Astrocyte (in vitro differentiated cells and primary cell): Measurements from ENCODE around the gene SULT1A3. TPM values are rescaled to one million over a fixed set of nuclear protein-coding genes. Genes with fewer than 3 reads are reported as not detected.

ENCODE experiments used
- DNase-seq: peaks from one replicate; pipeline ENCODE4 v3.0.0-alpha.2; 2010; ENCODE audit warnings: low read depth
- FAIRE-seq: peaks from 2 replicates; lab custom pipeline; 2011; peaks lifted over from hg19 to GRCh38; lab: Jason Lieb, UNC
- H2AFZ ChIP-seq: 2 replicates; pipeline ENCODE4 v1.6.0; 2012; ENCODE audit warnings: low read depth, low read length, inconsistent platforms
- H3K27ac ChIP-seq: 2 replicates; pipeline ENCODE4 v1.5.1; 2011; ENCODE audit warnings: low read depth, low read length, inconsistent platforms
- H3K27me3 ChIP-seq: 2 replicates; pipeline ENCODE4 v1.6.0; 2011; ENCODE audit warnings: low read length, inconsistent platforms; ENCODE audit not compliant: insufficient read depth
- H3K36me3 ChIP-seq: 2 replicates; pipeline ENCODE4 v1.5.1; 2011; ENCODE audit warnings: low read length, inconsistent platforms; ENCODE audit not compliant: insufficient read depth
- H3K4me1 ChIP-seq: 2 replicates; pipeline ENCODE4 v1.5.1; 2011; ENCODE audit warnings: low read length, inconsistent platforms; ENCODE audit not compliant: insufficient read depth
- H3K4me2 ChIP-seq: 2 replicates; pipeline ENCODE4 v1.6.0; 2012; ENCODE audit warnings: low read length, inconsistent platforms
- H3K4me3 ChIP-seq: 2 replicates; pipeline ENCODE4 v1.5.1; 2011; ENCODE audit warnings: low read depth, mild to moderate bottlenecking, low read length, inconsistent platforms; ENCODE audit not compliant: insufficient read depth
- H3K79me2 ChIP-seq: 2 replicates; pipeline ENCODE4 v1.6.0; 2012; ENCODE audit warnings: mild to moderate bottlenecking, low read length, inconsistent platforms; ENCODE audit not compliant: insufficient read depth
- H3K9ac ChIP-seq: 2 replicates; pipeline ENCODE4 v1.6.0; 2012; ENCODE audit warnings: mild to moderate bottlenecking, low read length, inconsistent platforms
- H3K9me3 ChIP-seq: 2 replicates; pipeline ENCODE4 v1.5.1; 2012; ENCODE audit warnings: low read depth, mild to moderate bottlenecking, low read length, inconsistent platforms; ENCODE audit not compliant: insufficient read depth
- H4K20me1 ChIP-seq: 2 replicates; pipeline ENCODE4 v1.6.0; 2012; ENCODE audit warnings: low read length, inconsistent platforms; ENCODE audit not compliant: insufficient read depth
- H3K27ac Mint-ChIP-seq: one replicate; pipeline ENCODE4 v1.8.0; 2021; ENCODE audit warnings: mild to moderate bottlenecking, mixed read lengths; ENCODE audit not compliant: unreplicated experiment
- H3K27me3 Mint-ChIP-seq: one replicate; pipeline ENCODE4 v1.8.0; 2021; ENCODE audit warnings: low read depth, mixed read lengths; ENCODE audit not compliant: unreplicated experiment
- H3K36me3 Mint-ChIP-seq: one replicate; pipeline ENCODE4 v1.8.0; 2021; ENCODE audit warnings: low read depth, mixed read lengths; ENCODE audit not compliant: unreplicated experiment
- H3K4me1 Mint-ChIP-seq: one replicate; pipeline ENCODE4 v1.8.0; 2021; ENCODE audit warnings: low read depth, mixed read lengths; ENCODE audit not compliant: unreplicated experiment
- H3K4me3 Mint-ChIP-seq: one replicate; pipeline ENCODE4 v1.8.0; 2021; ENCODE audit warnings: mild to moderate bottlenecking, moderate library complexity, mixed read lengths; ENCODE audit not compliant: unreplicated experiment
- H3K9me3 Mint-ChIP-seq: one replicate; pipeline ENCODE4 v1.8.0; 2021; ENCODE audit warnings: mild to moderate bottlenecking, mixed read lengths; ENCODE audit not compliant: unreplicated experiment
- EZH2 ChIP-seq: IDR thresholded peaks from 2 replicates; pipeline ENCODE4 v1.6.1; 2012; ENCODE audit warnings: mild to moderate bottlenecking, low read length, inconsistent platforms; ENCODE audit not compliant: insufficient read depth
- total RNA-seq: library from RNA; stranded (reverse); gene quantifications from 2 replicates; pipeline ENCODE4 v1.2.1, GENCODE V29; 2021
- TF ChIP-seq, protein P1 (sequence below): IDR thresholded peaks from 2 replicates; pipeline ENCODE4 v1.5.1; 2011; ENCODE audit warnings: low read depth, mild to moderate bottlenecking, inconsistent platforms, low read length, moderate library complexity; ENCODE audit not compliant: insufficient read depth

The SULT1A3 gene
- total RNA-seq, 1 donor from 2014 or later: 8.6 TPM

DNA sequence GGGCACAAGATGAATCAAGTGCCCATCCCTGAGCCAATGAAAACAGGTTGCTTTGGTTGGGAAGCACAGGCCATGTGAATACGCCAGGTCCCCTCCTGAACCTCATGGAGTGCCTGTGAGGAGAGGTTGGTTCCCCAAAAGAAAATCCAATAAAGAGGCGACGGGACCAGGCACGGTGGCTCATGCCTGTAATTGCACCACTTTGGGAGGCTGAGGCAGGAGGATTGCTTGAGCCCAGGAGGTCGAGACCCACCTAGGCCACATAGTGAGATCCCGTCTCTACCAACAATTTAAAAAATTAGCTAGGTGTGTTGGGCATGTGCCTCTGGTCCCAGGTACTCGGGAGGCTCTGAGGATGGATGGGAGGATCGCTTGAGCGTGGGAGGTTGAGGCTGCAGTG is 19.1 kb upstream of the SULT1A3 start:
- no peaks in the 10 kb centered on the region for H4K20me1 ChIP-seq
- H3K36me3 ChIP-seq: no peaks in the 10 kb centered on the region
- DNase-seq (no peak), FAIRE-seq (no peak)
- no peak overlapping the region for H3K27ac Mint-ChIP-seq
- TF ChIP-seq, protein P1, sequence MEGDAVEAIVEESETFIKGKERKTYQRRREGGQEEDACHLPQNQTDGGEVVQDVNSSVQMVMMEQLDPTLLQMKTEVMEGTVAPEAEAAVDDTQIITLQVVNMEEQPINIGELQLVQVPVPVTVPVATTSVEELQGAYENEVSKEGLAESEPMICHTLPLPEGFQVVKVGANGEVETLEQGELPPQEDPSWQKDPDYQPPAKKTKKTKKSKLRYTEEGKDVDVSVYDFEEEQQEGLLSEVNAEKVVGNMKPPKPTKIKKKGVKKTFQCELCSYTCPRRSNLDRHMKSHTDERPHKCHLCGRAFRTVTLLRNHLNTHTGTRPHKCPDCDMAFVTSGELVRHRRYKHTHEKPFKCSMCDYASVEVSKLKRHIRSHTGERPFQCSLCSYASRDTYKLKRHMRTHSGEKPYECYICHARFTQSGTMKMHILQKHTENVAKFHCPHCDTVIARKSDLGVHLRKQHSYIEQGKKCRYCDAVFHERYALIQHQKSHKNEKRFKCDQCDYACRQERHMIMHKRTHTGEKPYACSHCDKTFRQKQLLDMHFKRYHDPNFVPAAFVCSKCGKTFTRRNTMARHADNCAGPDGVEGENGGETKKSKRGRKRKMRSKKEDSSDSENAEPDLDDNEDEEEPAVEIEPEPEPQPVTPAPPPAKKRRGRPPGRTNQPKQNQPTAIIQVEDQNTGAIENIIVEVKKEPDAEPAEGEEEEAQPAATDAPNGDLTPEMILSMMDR: no peak
- no peak for TF ChIP-seq EZH2
- H3K9me3 Mint-ChIP-seq: no peaks in the 10 kb centered on the region
- no peak overlapping the region for H3K4me3 Mint-ChIP-seq
- H2AFZ ChIP-seq: no peak overlapping the region
- H3K27me3 Mint-ChIP-seq: peaks cover 16% of the 10 kb centered on the region
- H3K9me3 ChIP-seq: no peaks in the 10 kb centered on the region
- H3K4me2 ChIP-seq: no peak overlapping the region
- no peaks in the 10 kb centered on the region for H3K4me1 Mint-ChIP-seq
- no peaks in the 10 kb centered on the region for H3K27me3 ChIP-seq
- no peak overlapping the region for H3K9ac ChIP-seq
- H3K36me3 Mint-ChIP-seq: no peaks in the 10 kb centered on the region
- H3K4me3 ChIP-seq: no peak overlapping the region
- H3K27ac ChIP-seq: no peak overlapping the region
- no peaks in the 10 kb centered on the region for H3K79me2 ChIP-seq
- peaks cover 10% of the 10 kb centered on the region for H3K4me1 ChIP-seq

DNA sequence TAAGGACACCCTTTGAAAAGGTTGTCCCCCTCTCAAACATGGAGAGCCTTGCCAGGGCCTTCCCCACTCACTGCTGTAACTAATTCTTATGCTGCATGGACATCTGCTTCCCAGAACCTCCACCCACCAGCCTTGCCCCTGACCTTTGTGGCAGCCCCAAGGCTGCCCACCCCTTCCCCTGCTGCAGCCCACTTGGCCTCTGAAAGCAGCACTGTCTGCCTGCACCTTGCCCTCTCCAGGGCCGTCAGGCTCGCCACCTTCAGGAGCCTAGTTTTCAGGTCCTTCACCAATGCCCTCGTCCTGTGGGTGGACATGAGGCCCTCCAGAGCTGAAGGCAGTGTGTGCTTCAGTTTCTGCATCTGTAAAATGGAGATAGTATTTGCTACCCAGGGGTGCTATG is 18.3 kb upstream of the SULT1A3 start:
- Mint-ChIP-seq H3K4me1 (no peaks in the 10 kb centered on the region), H3K27me3 (peaks cover 16% of the 10 kb centered on the region), H3K36me3 (no peaks in the 10 kb centered on the region)

More for the DNA sequence above, 18.3 kb upstream of the SULT1A3 start:
- Mint-ChIP-seq H3K27ac (no peak overlapping the region), H3K9me3 (no peaks in the 10 kb centered on the region), H3K4me3 (no peak overlapping the region)
- Histone ChIP-seq H4K20me1 (peaks cover 3% of the 10 kb centered on the region), H3K4me1 (peaks cover 10% of the 10 kb centered on the region), H3K36me3 (no peaks in the 10 kb centered on the region), H3K4me3 (no peak overlapping the region), H3K9ac (no peak overlapping the region), H3K79me2 (no peaks in the 10 kb centered on the region), H3K4me2 (no peak overlapping the region), H3K9me3 (no peaks in the 10 kb centered on the region), H2AFZ (no peak overlapping the region), H3K27me3 (no peaks in the 10 kb centered on the region), H3K27ac (no peak overlapping the region)
- TF ChIP-seq, protein P1: no peak
- no peak for TF ChIP-seq EZH2
- FAIRE-seq (no peak), DNase-seq (no peak)
